ENCODE data around the gene MRPL55.

MRPL55 gene

DNA sequence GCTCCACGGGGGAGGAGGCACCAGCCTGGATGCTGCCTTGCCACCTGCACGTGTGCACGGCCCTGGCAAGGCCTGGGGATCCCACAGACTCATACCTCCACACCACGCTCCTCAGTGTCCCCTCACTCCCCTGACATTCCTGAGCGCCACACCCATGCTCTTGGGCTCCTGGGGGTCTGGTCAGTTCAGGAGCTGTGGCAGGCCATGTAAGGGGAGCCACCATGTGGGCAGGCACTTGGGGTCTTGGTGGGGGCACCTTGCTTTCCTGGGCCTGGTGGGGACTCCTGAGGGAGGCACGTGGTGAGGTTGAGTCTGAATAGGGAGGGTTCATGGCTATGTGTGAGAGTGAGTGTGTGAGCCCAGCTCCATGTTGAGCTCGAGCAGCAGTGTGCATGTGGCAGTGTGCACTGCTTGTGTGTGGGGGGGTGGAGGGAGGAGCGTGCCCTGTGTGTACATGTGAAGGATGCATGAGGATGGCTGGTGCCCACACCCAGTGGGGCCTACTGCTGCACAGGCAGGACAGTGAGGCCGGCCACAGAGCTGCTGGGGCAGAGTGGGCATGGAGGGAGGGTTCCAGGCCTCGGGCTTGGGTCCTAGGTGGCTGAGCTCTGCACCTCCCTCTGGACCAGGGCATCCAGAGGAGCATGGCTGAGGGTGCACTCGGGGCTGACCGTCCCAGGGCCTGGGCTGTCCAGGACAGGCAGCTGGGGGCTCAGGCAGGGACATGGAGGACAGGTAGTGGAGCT is 42.3 kb upstream of the MRPL55 start:
- in situ Hi-C loops (cut with MboI; ENCODE audit: low pct_unique_long_range_greater_than_20kb, low sequenced_read_pairs, unreplicated experiment) = no loop called here
- no peak for DNase-seq (ENCODE audit: low spot score)
- TF ChIP-seq, protein P1, sequence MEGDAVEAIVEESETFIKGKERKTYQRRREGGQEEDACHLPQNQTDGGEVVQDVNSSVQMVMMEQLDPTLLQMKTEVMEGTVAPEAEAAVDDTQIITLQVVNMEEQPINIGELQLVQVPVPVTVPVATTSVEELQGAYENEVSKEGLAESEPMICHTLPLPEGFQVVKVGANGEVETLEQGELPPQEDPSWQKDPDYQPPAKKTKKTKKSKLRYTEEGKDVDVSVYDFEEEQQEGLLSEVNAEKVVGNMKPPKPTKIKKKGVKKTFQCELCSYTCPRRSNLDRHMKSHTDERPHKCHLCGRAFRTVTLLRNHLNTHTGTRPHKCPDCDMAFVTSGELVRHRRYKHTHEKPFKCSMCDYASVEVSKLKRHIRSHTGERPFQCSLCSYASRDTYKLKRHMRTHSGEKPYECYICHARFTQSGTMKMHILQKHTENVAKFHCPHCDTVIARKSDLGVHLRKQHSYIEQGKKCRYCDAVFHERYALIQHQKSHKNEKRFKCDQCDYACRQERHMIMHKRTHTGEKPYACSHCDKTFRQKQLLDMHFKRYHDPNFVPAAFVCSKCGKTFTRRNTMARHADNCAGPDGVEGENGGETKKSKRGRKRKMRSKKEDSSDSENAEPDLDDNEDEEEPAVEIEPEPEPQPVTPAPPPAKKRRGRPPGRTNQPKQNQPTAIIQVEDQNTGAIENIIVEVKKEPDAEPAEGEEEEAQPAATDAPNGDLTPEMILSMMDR (IDR thresholded peaks at IDR 0.05; ENCODE audit: extremely low read depth, insufficient read depth, missing control alignments) = no peak

DNA sequence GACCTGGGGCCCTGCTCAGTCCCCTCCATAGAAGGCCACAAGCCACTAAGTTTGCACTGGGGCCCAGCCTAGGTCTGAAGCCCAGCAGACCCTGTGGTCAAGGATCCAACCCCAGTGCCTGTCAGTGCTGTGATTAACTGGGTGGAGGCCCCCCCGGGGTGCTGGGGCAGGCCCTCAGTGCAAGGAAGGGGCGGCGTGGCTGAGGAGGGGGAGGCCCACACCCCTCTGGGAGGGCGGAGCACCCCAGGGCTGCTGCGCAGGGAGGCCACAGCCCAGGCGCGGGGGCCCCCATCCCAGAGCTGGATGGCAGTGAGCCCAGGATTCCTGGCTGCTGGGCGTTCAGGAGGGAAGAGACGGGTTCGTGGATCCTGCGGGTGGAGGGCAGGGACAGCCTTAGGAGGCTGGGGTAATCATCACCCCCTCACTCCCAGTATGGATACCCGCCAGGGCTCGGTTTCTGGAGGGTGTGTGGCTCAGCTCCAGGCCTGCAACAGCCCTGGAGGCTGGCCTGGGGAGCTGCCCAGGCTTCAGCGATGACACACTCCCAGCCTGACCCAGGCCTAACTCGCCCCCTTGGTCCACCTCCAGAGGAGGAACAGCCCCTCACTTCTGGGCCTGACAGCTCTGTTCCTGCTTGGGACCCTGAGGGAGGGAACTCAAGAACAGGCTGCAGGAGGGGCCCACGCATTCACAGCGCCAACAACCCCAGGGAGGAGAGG is 41.5 kb upstream of the MRPL55 start:
- DNase-seq (ENCODE audit: low spot score) = no peak
- TF ChIP-seq, protein P1 (IDR thresholded peaks at IDR 0.05; ENCODE audit: extremely low read depth, insufficient read depth, missing control alignments) = no peak
- in situ Hi-C loops (cut with MboI; ENCODE audit: low pct_unique_long_range_greater_than_20kb, low sequenced_read_pairs, unreplicated experiment) = no loop called here

DNA sequence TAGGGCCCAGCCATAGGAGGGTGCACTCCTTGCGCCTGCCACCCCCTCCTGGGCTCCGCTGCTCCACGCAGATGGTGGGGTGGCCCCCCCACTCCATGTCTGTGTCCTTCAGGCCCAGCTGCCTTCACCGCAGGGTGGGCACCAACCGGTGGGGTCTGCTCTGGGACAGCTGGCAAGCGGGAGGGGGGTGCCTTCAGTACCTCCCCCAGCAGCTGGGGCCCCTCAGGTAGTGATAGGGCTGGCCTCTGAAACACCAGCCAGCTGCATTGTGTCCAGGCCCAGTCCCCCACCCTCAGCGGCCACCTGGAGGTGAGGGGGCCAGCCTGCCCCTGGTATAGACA is 41.0 kb upstream of the MRPL55 start:
- in situ Hi-C loops (cut with MboI; ENCODE audit: low pct_unique_long_range_greater_than_20kb, low sequenced_read_pairs, unreplicated experiment) = no loop called here
- TF ChIP-seq, protein P1 (IDR thresholded peaks at IDR 0.05; ENCODE audit: extremely low read depth, insufficient read depth, missing control alignments) = no peak
- DNase-seq (ENCODE audit: low spot score) = no peak

DNA sequence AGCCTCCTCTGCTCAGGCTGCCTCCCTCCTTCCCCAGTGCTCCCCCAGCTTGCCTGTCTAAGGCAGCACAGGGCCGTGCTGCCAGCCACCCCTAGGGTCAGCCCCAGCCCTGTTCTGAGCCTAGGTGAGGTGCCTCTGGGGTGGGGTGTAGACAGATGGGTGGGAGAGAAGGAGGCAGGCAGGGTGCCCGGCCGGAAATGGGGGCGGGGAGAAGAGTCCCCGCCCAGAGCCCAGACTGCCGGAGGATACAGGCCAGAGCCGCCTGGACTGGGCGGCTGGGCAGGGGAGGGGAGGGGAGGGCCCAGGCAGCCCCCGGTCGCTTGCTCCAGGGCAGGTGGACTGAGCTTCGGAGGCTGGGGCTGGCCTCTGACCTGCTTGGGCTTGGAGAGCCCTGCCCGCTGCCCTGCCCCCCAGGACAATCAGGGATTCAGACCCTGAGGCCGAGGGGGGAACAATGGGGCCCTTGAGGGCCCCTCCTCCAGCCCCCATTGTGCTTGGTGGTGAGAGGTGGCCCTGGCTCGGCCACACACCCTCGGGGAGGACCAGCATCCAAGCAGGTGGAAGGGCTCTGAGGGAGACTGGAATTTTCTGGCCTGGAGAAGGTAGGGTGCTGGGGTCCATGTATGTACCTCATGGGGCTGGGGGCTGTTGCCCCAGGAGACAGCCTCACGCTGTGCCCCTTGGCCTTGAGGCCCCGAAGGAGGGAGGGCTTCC is 40.5 kb upstream of the MRPL55 start, which contains the start of gene GJC2:
TSS of gene GJC2 (plus strand) at position 525 of the 714 bp plus-strand sequence. CDS start 7,829 bp downstream, outside the sequence.
- in situ Hi-C loops (cut with MboI; ENCODE audit: low pct_unique_long_range_greater_than_20kb, low sequenced_read_pairs, unreplicated experiment) = no loop called here
- no peak for DNase-seq (ENCODE audit: low spot score)
- TF ChIP-seq, protein P1 (IDR thresholded peaks at IDR 0.05; ENCODE audit: extremely low read depth, insufficient read depth, missing control alignments) = no peak

DNA sequence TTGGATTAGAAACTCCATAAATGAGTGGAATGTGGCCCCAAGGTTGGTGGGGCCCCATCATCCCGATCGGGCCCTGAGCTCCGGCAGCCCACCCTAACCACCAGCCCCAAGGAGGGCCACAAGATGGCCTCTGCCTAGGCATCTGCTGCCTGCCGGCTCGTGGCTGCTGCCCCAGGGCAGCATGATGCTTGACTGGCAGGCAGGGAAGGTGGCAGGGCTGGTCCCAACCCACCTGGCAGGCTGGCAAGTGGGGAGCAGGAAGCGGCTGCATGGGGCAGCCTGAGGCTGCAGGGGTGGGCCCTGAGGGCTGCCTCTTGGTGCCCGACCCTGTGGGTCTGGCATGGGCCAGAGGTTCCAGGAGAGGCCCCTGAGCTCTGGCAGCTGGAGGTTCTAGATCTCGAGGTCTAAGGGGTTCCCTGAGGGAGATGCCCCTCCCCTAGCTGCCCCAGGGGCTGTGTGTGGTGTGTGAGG is 39.9 kb upstream of the MRPL55 start:
- TF ChIP-seq, protein P1 (IDR thresholded peaks at IDR 0.05; ENCODE audit: extremely low read depth, insufficient read depth, missing control alignments) = no peak
- no peak for DNase-seq (ENCODE audit: low spot score)
- in situ Hi-C loops (cut with MboI; ENCODE audit: low pct_unique_long_range_greater_than_20kb, low sequenced_read_pairs, unreplicated experiment) = no loop called here

DNA sequence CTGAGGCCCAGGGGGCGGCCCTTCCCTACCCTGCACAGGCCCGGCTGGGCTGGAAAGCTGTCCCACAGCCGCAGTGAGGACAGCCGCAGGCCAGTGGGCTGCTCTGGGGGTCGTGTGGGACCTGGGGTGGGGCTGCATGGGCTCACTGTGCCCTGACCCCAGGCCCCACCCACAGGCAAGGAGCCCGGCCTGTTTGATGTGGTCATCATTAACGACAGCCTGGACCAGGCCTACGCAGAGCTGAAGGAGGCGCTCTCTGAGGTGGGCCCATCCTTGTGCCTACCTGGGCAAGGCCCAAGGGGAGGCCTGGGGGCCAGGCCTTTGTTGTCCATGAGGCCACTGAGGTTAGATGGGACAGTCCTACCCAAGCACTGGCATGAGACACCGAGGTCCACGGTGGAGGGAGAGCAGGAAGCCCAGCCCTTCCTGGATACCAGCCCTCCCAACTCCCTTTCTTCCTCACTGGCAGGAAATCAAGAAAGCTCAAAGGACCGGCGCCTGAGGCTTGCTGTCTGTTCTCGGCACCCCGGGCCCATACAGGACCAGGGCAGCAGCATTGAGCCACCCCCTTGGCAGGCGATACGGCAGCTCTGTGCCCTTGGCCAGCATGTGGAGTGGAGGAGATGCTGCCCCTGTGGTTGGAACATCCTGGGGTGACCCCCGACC is 39.2 kb upstream of the MRPL55 start:
- TF ChIP-seq, protein P1 (IDR thresholded peaks at IDR 0.05; ENCODE audit: extremely low read depth, insufficient read depth, missing control alignments) = no peak
- in situ Hi-C loops (cut with MboI; ENCODE audit: low pct_unique_long_range_greater_than_20kb, low sequenced_read_pairs, unreplicated experiment) = no loop called here
- no peak for DNase-seq (ENCODE audit: low spot score)

All from GM13977 (cell line).